ENCODE measurements around the gene CHADL.
A peak's percentile ranks its signal among the peaks of the same experiment; 100 is the strongest.

The CHADL gene

GRCh38 chr22:41254230-41254629, 13.5 kb upstream of the CHADL start:
- Histone ChIP-seq H3K36me3 (ENCODE audit: control insufficient read depth in 2 of 2, insufficient read depth in 1 of 2, low read length in 2 of 2) (peaks cover 72 to 98% of the 10 kb centered on the region in 2 experiments), H3K4me1 (ENCODE audit: control insufficient read depth, insufficient read depth, low read length) (peaks cover 6% of the 10 kb centered on the region; the same call in 1 of the 2 replicates), H3K9me3 (ENCODE audit: control insufficient read depth, insufficient read depth, low read depth, low read length) (no peaks in the 10 kb centered on the region), H3K27ac (ENCODE audit: extremely low read depth, low read depth, low read length) (no peak overlapping the region), H3K4me3 (ENCODE audit: low read depth, low read length) (no peak overlapping the region)
- no peak for TF ChIP-seq ZSCAN18 (tag by site-specific recombination; IDR thresholded peaks at IDR 0.05)
- TF ChIP-seq ZNF513 (tag by site-specific recombination; IDR thresholded peaks at IDR 0.05) = peak; percentile 100
- peak; percentile 31; the same call in 1 of the 2 replicates for TF ChIP-seq EGR2 (tag by site-specific recombination; IDR thresholded peaks at IDR 0.05; ENCODE audit: low read depth)
- no peak for TF ChIP-seq KLF1 (tag by site-specific recombination; IDR thresholded peaks at IDR 0.05)
- no peak for TF ChIP-seq ZNF629 (tag by site-specific recombination; IDR thresholded peaks at IDR 0.05)
- no peak for TF ChIP-seq OSR2 (tag by site-specific recombination; IDR thresholded peaks at IDR 0.05)
- TF ChIP-seq ZNF366 (tag by site-specific recombination; conservative IDR thresholded peaks at IDR 0.05) = peak; percentile 41; the same call in 1 of the 2 replicates
- no peak for TF ChIP-seq HOXD13 (CRISPR knock-in tag; IDR thresholded peaks at IDR 0.05; ENCODE audit: borderline replicate concordance)
- POLR2A ChIA-PET = no interaction called here
- CTCF ChIA-PET = interaction anchor here (0.7 kb wide), 1 partner anchor 650 kb away, joined by 3 read pairs; no protein-coding TSS in a partner anchor

- H3K4me1 ChIP-seq (ENCODE audit: control insufficient read depth, insufficient read depth, low read length) = peaks cover 5% of the 10 kb centered on the region; the same call in 1 of the 2 replicates
- no peaks in the 10 kb centered on the region for H3K9me3 ChIP-seq (ENCODE audit: control insufficient read depth, insufficient read depth, low read depth, low read length)
- peaks cover 66 to 98% of the 10 kb centered on the region in 2 experiments; a peak in 2 of 3 replicates for H3K36me3 ChIP-seq (ENCODE audit: control insufficient read depth in 2 of 2, insufficient read depth in 1 of 2, low read length in 2 of 2)
- H3K27ac ChIP-seq (ENCODE audit: extremely low read depth, low read depth, low read length) = no peak overlapping the region
- TF ChIP-seq ZNF623 (tag by site-specific recombination; IDR thresholded peaks at IDR 0.05) (0 out of 2 replicates have a peak, but pooled peaks have one; percentile 18), ZNF521 (tag by site-specific recombination; IDR thresholded peaks at IDR 0.05) (no peak), ZIC2 (tag by site-specific recombination; IDR thresholded peaks at IDR 0.05) (0 out of 2 replicates have a peak, but pooled peaks have one; percentile 7), TRIM28 (IDR thresholded peaks at IDR 0.05; ENCODE audit: borderline replicate concordance, low read length) (no peak)
- POLR2A ChIA-PET = interaction anchor here (1.1 kb wide), 1 partner anchor 129 kb away, joined by 3 read pairs; the partner anchor contains the start of gene TEF
- CTCF ChIA-PET = interaction anchor here (1.1 kb wide), 1 partner anchor 9 kb away, joined by 3 read pairs; no protein-coding TSS in a partner anchor
- no peak overlapping the region for H3K4me3 ChIP-seq (ENCODE audit: low read depth, low read length)
Measured at GRCh38 chr22:41252365-41252764, 11.6 kb upstream of the CHADL start.

GRCh38 chr22:41250127-41250526, 9.4 kb upstream of the CHADL start:
- Histone ChIP-seq H3K36me3 (ENCODE audit: control insufficient read depth in 2 of 2, insufficient read depth in 1 of 2, low read length in 2 of 2) (peaks cover 53 to 96% of the 10 kb centered on the region in 2 experiments; a peak in 2 of 3 replicates), H3K27ac (ENCODE audit: extremely low read depth, low read depth, low read length) (no peak overlapping the region), H3K9me3 (ENCODE audit: control insufficient read depth, insufficient read depth, low read depth, low read length) (no peaks in the 10 kb centered on the region), H3K4me3 (ENCODE audit: low read depth, low read length) (no peak overlapping the region), H3K4me1 (ENCODE audit: control insufficient read depth, insufficient read depth, low read length) (no peaks in the 10 kb centered on the region)
- TF ChIP-seq ZNF202 (tag by site-specific recombination; IDR thresholded peaks at IDR 0.05; ENCODE audit: borderline replicate concordance) = no peak
- no peak for TF ChIP-seq ZNF600 (tag by site-specific recombination; IDR thresholded peaks at IDR 0.05)
- TF ChIP-seq ZNF610 (tag by site-specific recombination; IDR thresholded peaks at IDR 0.05; ENCODE audit: borderline replicate concordance) = no peak
- TF ChIP-seq ZNF157 (tag by site-specific recombination; IDR thresholded peaks at IDR 0.05) = no peak
- no peak for TF ChIP-seq ZNF658 (tag by site-specific recombination; IDR thresholded peaks at IDR 0.05)
- no peak for TF ChIP-seq ZNF521 (tag by site-specific recombination; IDR thresholded peaks at IDR 0.05)
- no peak for TF ChIP-seq ZBTB49 (tag by site-specific recombination; IDR thresholded peaks at IDR 0.05; ENCODE audit: low read depth)
- TF ChIP-seq ZFP37 (tag by site-specific recombination; IDR thresholded peaks at IDR 0.05) = no peak
- TF ChIP-seq GLI2 (tag by site-specific recombination; IDR thresholded peaks at IDR 0.05; ENCODE audit: borderline replicate concordance, low read depth) = no peak
- TF ChIP-seq ZEB2 (tag by site-specific recombination; IDR thresholded peaks at IDR 0.05) = no peak
- POLR2A ChIA-PET = no interaction called here
- CTCF ChIA-PET = no interaction called here

Measured in HEK293 (cell line).